HG03139 (cell line): ENCODE data around the gene AAGAB.
"Not testable (repeated sequence)": the region's sequence is repeated elsewhere in the genome, so short reads cannot be mapped to it uniquely, and the experiment has no call there.

Experiments used
- ATAC-seq: cut with Tn5 transposase; IDR thresholded peaks from one replicate; pipeline ENCODE4 v1.9.1; 2021; ENCODE audit not compliant: unreplicated experiment

Gene AAGAB

DNA sequence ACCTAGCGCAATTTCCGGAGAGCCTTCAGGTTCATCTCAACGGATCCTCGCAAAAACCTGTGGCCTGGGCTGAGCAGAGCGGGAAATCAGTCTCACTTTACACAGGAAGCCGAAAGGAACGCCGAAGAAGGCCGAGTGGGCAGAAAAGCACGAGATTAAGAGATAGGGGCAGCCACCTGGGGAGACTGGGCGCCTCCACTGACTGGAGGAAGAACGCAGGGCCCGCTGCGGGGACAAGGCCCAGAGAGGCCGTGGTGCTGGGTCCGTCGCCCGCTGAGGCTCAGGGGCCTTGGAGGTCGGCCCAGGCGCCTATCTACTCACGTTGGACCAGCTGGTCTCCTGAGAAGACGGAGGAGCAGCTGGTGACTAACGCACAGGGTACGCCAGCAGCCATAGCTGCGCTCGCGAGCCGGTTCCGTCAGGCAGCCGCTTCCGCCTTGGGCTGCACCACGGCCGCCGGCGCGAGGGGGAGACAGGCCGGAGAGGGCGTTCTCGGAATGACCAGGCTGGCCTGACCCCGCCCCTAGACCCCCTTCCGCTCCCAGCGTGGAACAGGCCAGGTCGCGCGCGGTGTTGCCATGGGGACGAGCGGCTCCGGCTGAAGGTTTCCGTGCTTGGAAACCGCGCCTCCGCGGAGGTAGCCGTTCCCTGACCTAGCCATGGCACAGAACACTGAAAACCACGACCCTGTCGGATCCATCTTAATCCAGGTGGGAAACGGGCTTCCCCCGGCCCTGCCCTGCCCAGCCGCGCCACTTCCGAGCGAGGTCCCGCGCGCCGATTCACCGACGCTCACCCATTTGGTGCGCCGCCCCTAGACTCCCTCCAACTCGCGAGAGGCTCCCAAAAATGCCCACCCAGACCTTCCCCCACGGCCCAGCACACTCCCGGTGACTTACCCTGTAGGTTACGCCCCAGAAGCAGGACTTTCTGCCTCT lies at the start of gene AAGAB, which contains the start of gene IQCH:
AAGAB (minus strand) TSS at position 424 of the 938 bp plus-strand sequence; CDS start at position 394, 30 bp downstream.
IQCH (plus strand) TSS at position 549 of the 938 bp plus-strand sequence; CDS start at position 660, 111 bp downstream.
- peak; percentile 94 for ATAC-seq

GRCh38 chr15:67303490-67304363 lies 49.3 kb upstream of the AAGAB start:
- no peak for ATAC-seq

DNA sequence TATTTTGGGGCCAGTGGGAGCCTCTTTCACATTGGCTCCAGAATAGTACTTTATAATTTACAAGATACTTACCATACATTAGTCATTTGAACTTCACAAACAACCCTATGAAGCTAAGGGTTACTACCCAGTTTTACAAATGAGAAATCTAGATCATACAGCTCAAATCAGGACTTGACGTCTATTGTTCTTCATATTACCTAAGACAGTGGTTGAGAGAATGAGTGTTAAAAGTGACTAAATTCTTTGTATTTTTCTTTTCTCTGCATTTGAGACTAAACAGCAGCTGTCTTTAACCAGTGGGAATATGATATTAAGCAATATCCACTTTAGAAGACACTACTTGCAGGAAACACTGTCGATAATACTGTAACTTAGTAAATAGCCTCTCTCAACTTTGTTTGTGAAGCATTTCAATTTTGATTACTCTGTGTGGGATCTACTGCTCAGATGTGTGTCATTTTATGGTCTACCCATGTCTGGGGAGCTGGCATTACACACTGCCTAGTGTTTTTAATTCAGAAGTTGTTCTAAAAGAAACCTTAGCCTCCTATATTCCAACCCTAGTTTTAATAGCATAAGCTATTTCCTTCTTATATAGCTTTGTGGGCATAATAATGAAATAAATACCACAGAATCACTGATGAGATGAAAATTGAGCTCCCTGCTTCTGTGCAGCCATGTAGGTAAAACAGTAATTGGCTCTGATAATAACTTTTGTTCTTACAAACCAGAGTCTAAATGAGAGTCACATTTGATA lies 46.0 kb upstream of the AAGAB start:
- ATAC-seq, result no peak

GRCh38 chr15:67296684-67297083 lies 42.2 kb upstream of the AAGAB start:
- no peak for ATAC-seq

DNA sequence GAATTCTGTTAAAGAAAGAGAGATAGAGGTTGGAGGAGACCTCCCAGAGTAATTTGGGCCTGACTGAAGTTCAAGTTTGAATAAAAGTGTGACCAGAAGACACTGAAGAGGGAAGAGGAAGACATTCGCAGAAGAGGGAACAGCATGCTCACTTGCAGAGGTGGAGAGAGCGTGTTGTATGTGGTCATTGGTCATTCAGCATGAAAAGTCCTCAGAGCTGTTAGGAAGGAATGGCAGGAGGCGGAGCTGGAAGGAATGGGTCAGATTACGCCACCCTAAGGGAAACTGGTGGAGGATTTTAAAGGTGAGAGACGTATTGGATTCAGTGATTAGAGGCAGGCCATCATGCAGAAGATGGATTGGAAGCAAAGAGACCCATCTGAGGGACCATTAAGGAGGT lies 41.7 kb upstream of the AAGAB start:
- no peak for ATAC-seq

GRCh38 chr15:67290319-67290718 lies 35.9 kb upstream of the AAGAB start:
- ATAC-seq, result no peak

DNA sequence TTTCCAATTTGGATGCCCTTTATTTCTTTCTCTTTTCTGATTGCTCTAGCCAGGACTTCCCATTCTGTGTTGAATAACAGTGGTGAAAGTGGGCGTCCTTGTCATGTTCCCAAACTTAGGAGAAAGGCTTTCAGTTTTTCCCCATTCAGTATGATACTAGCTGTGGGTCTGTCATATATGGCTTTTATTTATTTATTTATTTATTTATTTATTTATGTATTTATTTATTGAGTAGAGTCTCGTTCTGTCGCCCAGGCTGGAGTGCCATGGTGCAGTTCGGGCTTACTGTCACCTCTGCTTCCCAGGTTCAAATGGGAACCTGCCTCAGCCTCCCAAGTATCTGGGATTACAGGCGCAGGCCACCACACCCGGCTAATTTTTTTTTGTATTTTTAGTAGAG lies 31.9 kb upstream of the AAGAB start:
- not testable (repeated sequence) for ATAC-seq

- not testable (repeated sequence) for ATAC-seq
These were observed 31.2 kb upstream of the AAGAB start for GRCh38 chr15:67285625-67286024.

DNA sequence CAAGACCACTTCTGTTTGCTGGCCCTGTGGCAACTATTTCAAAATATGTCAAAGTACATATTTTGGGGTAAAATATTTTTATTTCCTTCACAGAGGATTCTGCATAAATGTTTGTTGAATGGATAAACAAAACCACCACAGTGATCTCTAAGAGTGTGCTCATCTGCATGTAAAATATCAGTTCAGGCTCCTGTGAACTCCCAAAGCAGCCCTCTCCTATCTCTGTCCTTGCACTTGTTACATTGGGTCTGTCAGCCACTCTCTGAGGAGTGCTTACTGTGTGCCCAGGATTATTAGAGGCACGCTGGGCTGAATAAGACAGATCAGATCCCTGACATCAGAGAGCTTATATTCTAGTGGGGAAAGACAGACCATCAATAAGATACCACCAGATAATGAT lies 27.3 kb upstream of the AAGAB start:
- no peak for ATAC-seq

GRCh38 chr15:67280217-67280616 lies 25.8 kb upstream of the AAGAB start:
- no peak for ATAC-seq

- no peak for ATAC-seq
These were observed 22.2 kb upstream of the AAGAB start for GRCh38 chr15:67276666-67277065.

- ATAC-seq, result no peak
These were observed 19.8 kb upstream of the AAGAB start for GRCh38 chr15:67274236-67274635.

GRCh38 chr15:67267951-67268941 lies 13.8 kb upstream of the AAGAB start:
- no peak for ATAC-seq

GRCh38 chr15:67267440-67267839 lies 13.0 kb upstream of the AAGAB start:
- ATAC-seq, result no peak

DNA sequence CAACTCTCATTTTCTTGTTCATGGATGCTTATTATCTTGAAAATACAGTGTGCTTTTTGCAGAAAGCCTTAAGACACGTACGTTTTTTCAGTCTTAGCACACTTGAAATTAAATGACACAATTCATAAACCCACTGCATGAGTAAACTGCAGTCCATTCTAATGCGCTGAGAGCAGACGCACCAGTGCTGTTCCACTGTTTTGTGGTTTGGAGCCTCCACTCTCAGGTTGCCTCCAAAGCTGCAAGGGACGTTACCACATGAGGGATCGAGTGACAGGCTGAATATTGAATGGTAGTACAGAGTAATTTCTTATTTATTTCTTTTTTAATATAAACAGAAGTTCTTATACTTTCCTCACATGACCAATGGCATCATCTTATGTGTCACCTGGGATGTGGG lies 12.4 kb upstream of the AAGAB start:
- ATAC-seq, result no peak

- ATAC-seq, result no peak
These were observed 5.3 kb upstream of the AAGAB start for GRCh38 chr15:67259806-67260205.

DNA sequence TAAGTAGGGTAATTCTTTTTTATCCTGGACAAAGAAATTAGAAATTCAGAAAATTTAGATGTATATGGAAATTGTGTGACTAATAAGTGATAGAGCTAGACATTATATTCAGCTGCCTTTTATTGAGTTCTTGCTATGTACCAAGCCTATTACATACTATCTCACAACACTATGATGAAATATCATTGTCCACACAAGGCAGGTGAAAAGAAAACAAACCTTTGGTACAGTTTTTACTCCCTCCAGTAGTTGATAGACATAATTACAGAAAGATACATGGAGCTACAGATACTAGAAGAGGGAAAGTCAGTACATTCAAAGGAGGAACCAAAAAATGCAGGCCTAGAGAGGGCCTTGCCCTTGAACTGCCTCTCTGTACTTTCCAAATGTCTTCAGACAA lies 4.9 kb upstream of the AAGAB start:
- ATAC-seq, result no peak

GRCh38 chr15:67258412-67258811 lies 4.0 kb upstream of the AAGAB start:
- ATAC-seq, result not testable (repeated sequence)

DNA sequence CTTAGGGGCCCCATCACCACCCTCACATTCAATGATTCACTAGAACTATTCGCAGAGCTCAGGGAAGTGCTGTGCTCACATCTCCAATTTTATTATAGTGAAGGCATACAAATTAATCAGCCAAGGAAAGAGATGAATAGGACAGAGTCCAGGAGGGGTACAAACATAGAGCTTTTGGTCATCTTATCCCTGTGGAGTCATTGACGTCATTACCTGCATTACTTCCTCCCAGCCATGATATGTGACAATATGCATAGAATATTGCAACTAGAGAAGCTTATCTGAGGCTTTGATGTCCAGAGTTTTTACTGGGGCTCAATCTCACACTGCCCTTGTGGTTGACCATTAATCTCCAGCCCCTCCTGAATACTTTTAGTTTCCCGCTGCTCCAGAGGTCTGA lies 1.6 kb upstream of the AAGAB start:
- no peak for ATAC-seq
